K562 (cell line): ENCODE results near the gene NCOA4. TPM values are rescaled to one million over a fixed set of nuclear protein-coding genes. Genes with fewer than 3 reads are reported as not detected.
A peak's percentile ranks its signal among the peaks of the same experiment; 100 is the strongest.

ENCODE experiments used
- ATAC-seq: fragments of 200-7000 bp; cut with Tn5 transposase; 3 replicates; pipeline ENCODE4 v1.9.1; 2020; ENCODE audit warnings: moderate library complexity
- BruUV-seq: library from RNA; stranded (reverse); fragments of 400-500 nt; replicated peaks from 2 replicates; lab custom pipeline; 2021; lab: Mats Ljungman, UMichigan
- CTCF ChIA-PET: fragments of 300-600 bp; formaldehyde crosslinking; extraction: SDS; loops from one replicate; lab custom pipeline; 2021; ENCODE audit warnings: low intra/inter-chr PET ratio; lab: Yijun Ruan, JAX
- POLR2A ChIA-PET: fragments of 300-600, 350-650 bp; sonication (Branson Sonifier 250); formaldehyde crosslinking; extraction: SDS; loops from one replicate; lab custom pipeline; 2021; ENCODE audit warnings: antibody characterized with exemption, inconsistent platforms; lab: Yijun Ruan, JAX
- DNase-seq, 4 experiments: peaks; one replicate each; pipeline versions ENCODE4 v3.0.0 to v3.0.0-alpha.2; 2011 to 2018; ENCODE audit warnings: low spot score in 3 of 4, mixed read lengths in 3 of 4; ENCODE audit errors: extremely low read depth in 1 of 4
- FAIRE-seq: peaks from 2 replicates; lab custom pipeline; 2011; peaks lifted over from hg19 to GRCh38; lab: Jason Lieb, UNC
- H2AFZ ChIP-seq: 2 replicates; pipeline ENCODE4 v1.6.0; 2011; ENCODE audit warnings: low read depth, low read length, control low read depth, inconsistent platforms
- H3K27ac ChIP-seq: fragments of 200-600 bp; 3 replicates; pipeline ENCODE4 v1.8.0; 2011; ENCODE audit warnings: low read depth, mild to moderate bottlenecking, control low read depth, inconsistent platforms, low read length, moderate library complexity, mixed read lengths; ENCODE audit errors: extremely low read depth
- H3K27me3 ChIP-seq, 2 experiments: fragments of 300-600 bp in 1 of 2; 2 replicates in 1 of 2; 3 replicates in 1 of 2; pipeline versions ENCODE4 v1.6.0 to v1.8.0; 2011; ENCODE audit warnings: inconsistent platforms in 2 of 2, low read length in 2 of 2, mild to moderate bottlenecking in 1 of 2, mixed read lengths in 1 of 2, moderate library complexity in 1 of 2; ENCODE audit not compliant: control insufficient read depth in 2 of 2, insufficient read depth in 2 of 2
- H3K36me3 ChIP-seq: fragments of 300-600 bp; 3 replicates; pipeline ENCODE4 v1.8.0; 2011; ENCODE audit warnings: mild to moderate bottlenecking, low read length, inconsistent platforms; ENCODE audit not compliant: control insufficient read depth, insufficient read depth
- H3K4me1 ChIP-seq, 2 experiments: fragments of 200-600 bp in 1 of 2; replicated peaks in 1 of 2; 2 replicates in 1 of 2; 3 replicates in 1 of 2; pipeline versions ENCODE4 v1.5.1 to v1.8.0; 2011; ENCODE audit warnings: inconsistent platforms in 2 of 2, low read length in 2 of 2, mild to moderate bottlenecking in 1 of 2, mixed read lengths in 1 of 2, moderate library complexity in 1 of 2; ENCODE audit not compliant: control insufficient read depth in 2 of 2, insufficient read depth in 2 of 2
- H3K4me2 ChIP-seq: 2 replicates; pipeline ENCODE4 v1.6.1; 2011; ENCODE audit warnings: low read length, control low read depth, inconsistent platforms, mixed read lengths; ENCODE audit not compliant: insufficient read depth
- H3K4me3 ChIP-seq: fragments of 200-600 bp; sonication (generic), shearing (Covaris generic); 2 replicates; pipeline ENCODE4 v1.5.1; 2016; ENCODE audit warnings: control low read depth, inconsistent platforms
- H3K79me2 ChIP-seq: fragments of 200-600 bp; 3 replicates; pipeline ENCODE4 v1.8.0; 2011; ENCODE audit warnings: low read length, inconsistent platforms; ENCODE audit not compliant: control insufficient read depth, insufficient read depth
- H3K9ac ChIP-seq, 2 experiments: 2 replicates each; pipeline versions ENCODE4 v1.6.0 to v1.6.1; 2011; ENCODE audit warnings: low read depth in 2 of 2, low read length in 2 of 2, control low read depth in 1 of 2, inconsistent platforms in 1 of 2, mild to moderate bottlenecking in 1 of 2, mixed read lengths in 1 of 2; ENCODE audit not compliant: insufficient read depth in 1 of 2
- H3K9me1 ChIP-seq: one replicate; pipeline ENCODE4 v1.6.0; 2011; ENCODE audit warnings: inconsistent platforms, mild to moderate bottlenecking, low read length, moderate library complexity; ENCODE audit not compliant: control insufficient read depth, insufficient read depth
- H3K9me3 ChIP-seq: replicated peaks from 2 replicates; pipeline ENCODE4 v1.5.1; 2011; ENCODE audit warnings: low read depth, low read length, inconsistent platforms; ENCODE audit not compliant: control insufficient read depth, insufficient read depth
- H4K20me1 ChIP-seq: replicated peaks from 2 replicates; pipeline ENCODE4 v1.6.1; 2011; ENCODE audit warnings: low read length, inconsistent platforms, mixed read lengths; ENCODE audit not compliant: control insufficient read depth, insufficient read depth
- BRF2 ChIP-seq: IDR thresholded peaks from 3 replicates; pipeline ENCODE4 v1.6.1; 2011; ENCODE audit warnings: borderline replicate concordance, mild to moderate bottlenecking; ENCODE audit not compliant: insufficient read length, insufficient read depth
- EZH2 ChIP-seq: IDR thresholded peaks from 2 replicates; pipeline ENCODE4 v1.6.1; 2012; ENCODE audit warnings: low read depth, mild to moderate bottlenecking, inconsistent platforms, low read length, borderline replicate concordance
- FOSL1 ChIP-seq: fragments of 200-800 bp; sonication (Bioruptor generic); conservative IDR thresholded peaks from 2 replicates; pipeline ENCODE4 v1.6.1; 2016; ENCODE audit warnings: missing genetic modification characterization, missing compliant biosample characterization
- MAFG ChIP-seq: fragments of 450-650 bp; conservative IDR thresholded peaks from 2 replicates; pipeline ENCODE4 v1.6.1; 2016; ENCODE audit warnings: missing genetic modification characterization, missing compliant biosample characterization
- MAZ ChIP-seq, 2 experiments: fragments of 450-650 bp in 1 of 2; sonication (generic) in 1 of 2; formaldehyde crosslinking; IDR thresholded peaks in 1 of 2; conservative IDR thresholded peaks in 1 of 2; 2 replicates each; pipeline versions ENCODE4 v1.4.0 to v1.5.0; 2020; ENCODE audit warnings: mild to moderate bottlenecking in 1 of 2, missing genetic modification reagents in 1 of 2
- RFX7 ChIP-seq: fragments of 250-450 bp; sonication (Bioruptor Pico); IDR thresholded peaks from 2 replicates; pipeline ENCODE4 v1.5.1; 2021; ENCODE audit warnings: mild to moderate bottlenecking
- TEAD2 ChIP-seq: fragments of 450-650 bp; IDR thresholded peaks from 2 replicates; pipeline ENCODE4 v1.6.1; 2016; ENCODE audit warnings: missing genetic modification characterization, control low read depth, missing compliant biosample characterization
- ZBTB11 ChIP-seq, 3 experiments: fragments of 200-800 bp in 1 of 3; fragments of 250-450 bp in 1 of 3; fragments of 450-650 bp in 1 of 3; sonication (Bioruptor Pico) in 1 of 3; sonication (Bioruptor generic) in 1 of 3; formaldehyde crosslinking in 1 of 3; IDR thresholded peaks; 2 replicates each; pipeline versions ENCODE4 v1.6.1 to v1.8.0; 2016 to 2022; ENCODE audit warnings: mild to moderate bottlenecking in 2 of 3, missing genetic modification characterization in 2 of 3, missing compliant biosample characterization in 1 of 3, moderate library complexity in 1 of 3
- ZEB2 ChIP-seq: fragments of 450-650 bp; IDR thresholded peaks from 2 replicates; pipeline ENCODE4 v1.6.1; 2016
- ZNF583 ChIP-seq: fragments of 250-450 bp; sonication (Bioruptor Pico); IDR thresholded peaks from 2 replicates; pipeline ENCODE4 v1.4.0; 2020
- ZNF699 ChIP-seq: fragments of 250-450 bp; sonication (Bioruptor Pico); IDR thresholded peaks from 2 replicates; pipeline ENCODE4 v1.8.0; 2021; ENCODE audit warnings: mild to moderate bottlenecking, moderate library complexity; ENCODE audit not compliant: insufficient replicate concordance
- WGBS: fragments of 100-300 bp; shearing (Covaris generic); methylation state at CpG from one replicate; pipeline ENCODE4 v1.1.6; 2016; ENCODE audit warnings: low coverage, mixed read lengths; ENCODE audit not compliant: insufficient coverage; ENCODE audit errors: missing lambda C conversion rate; 5-methylcytosine and 5-hydroxymethylcytosine counted together
- in situ Hi-C: fragments of 300-500 bp; cut with MboI; formaldehyde crosslinking; loops from 4 replicates; pipeline ENCODE4 v1.15.0; 2018; ENCODE audit warnings: inconsistent platforms, mixed read lengths
- intact Hi-C: fragments of 100-400 bp; cut with micrococcal nuclease; formaldehyde crosslinking; loops from 2 replicates; pipeline ENCODE4 v1.14.2; 2022
- polyA plus RNA-seq, 8 experiments: library from polyadenylated mRNA; depleted of rRNA in 4 of 8; stranded (reverse) in 5 of 8; unstranded in 3 of 8; fragments of >200 nt; fragmentation: Nextera tagmentation in 2 of 8; fragmentation: Illumina TruSeq in 1 of 8; extraction: Ambion mirVana in 2 of 8; extraction: Trizol in 1 of 8; gene quantifications; 2 replicates each; pipeline versions ENCODE4 v1.2.1 to v1.2.3, GENCODE V29; 2011 to 2014; ENCODE audit warnings: inconsistent platforms in 1 of 8, missing spikeins in 1 of 8
- total RNA-seq, 7 experiments: library from RNA; depleted of rRNA in 6 of 7; stranded (reverse); fragments of >200 nt in 6 of 7; fragmentation: Illumina TruSeq in 2 of 7; extraction: Trizol in 2 of 7; gene quantifications; 2 replicates each; pipeline versions ENCODE4 v1.2.1 to v1.2.3, GENCODE V29; 2011 to 2021; ENCODE audit warnings: low replicate concordance in 1 of 7

Gene NCOA4
- total and polyA plus RNA-seq, 9 of the 15 experiments (the other 6 are each of a cell fraction or from before 2014, with no cell fraction given): 89.8 to 283 (median 181) TPM

- no peak for ATAC-seq
- Histone ChIP-seq H3K9me1 (no peaks in the 10 kb centered on the region), H3K4me3 (no peak overlapping the region), H2AFZ (no peak overlapping the region), H3K4me2 (no peak overlapping the region), H3K9ac (no peak overlapping the region), H3K27ac (peak overlapping the region; percentile 44; the same call in 2 of the 3 replicates), H3K79me2 (peaks cover 48% of the 10 kb centered on the region), H4K20me1 (no peaks in the 10 kb centered on the region), H3K36me3 (peaks cover 90% of the 10 kb centered on the region), H3K9me3 (0 out of 2 replicates have a peak, but pooled peaks cover 2% of the 10 kb centered on the region), H3K4me1 (peaks cover 19 to 45% of the 10 kb centered on the region in 2 experiments; a peak in 4 of 5 replicates), H3K27me3 (no peaks in the 10 kb centered on the region)
- POLR2A ChIA-PET: interaction anchor here (2.9 to 8.5 kb wide), 2 partner anchors 17 to 18 kb away, joined by 37 to 136 read pairs; no protein-coding TSS in a partner anchor
- FAIRE-seq: no peak
- in situ Hi-C loops: no loop called here
- 87% methylated on average over 9 of the region's 9 CpGs for WGBS
- intact Hi-C loops: no loop called here
- no peak for DNase-seq
- CTCF ChIA-PET: no interaction called here
- TSS peak; percentile 50 for BruUV-seq
- TF ChIP-seq FOSL1 (tag) (peak; percentile 41; the same call in 1 of the 2 replicates), MAFG (0 out of 2 replicates have a peak, but pooled peaks have one; percentile 25), BRF2 (no peak), RFX7 (CRISPR knock-in tag) (0 out of 2 replicates have a peak, but pooled peaks have one; percentile 13), MAZ (CRISPR knock-in tag; conservative IDR thresholded peaks at IDR 0.05 in 1 of 2, IDR thresholded peaks at IDR 0.05 in 1 of 2) (0 out of 4 replicates have a peak, but pooled peaks of 1 of the 2 experiments have one; percentile 25), ZEB2 (no peak), ZNF583 (CRISPR knock-in tag) (0 out of 2 replicates have a peak, but pooled peaks have one; percentile 24), TEAD2 (0 out of 2 replicates have a peak, but pooled peaks have one; percentile 19), ZBTB11 (CRISPR knock-in tag; IDR thresholded peaks at IDR 0.05) (0 out of 6 replicates have a peak, but pooled peaks of 1 of the 3 experiments have one; percentile 15), EZH2 (no peak), ZNF699 (CRISPR knock-in tag) (no peak)
These were observed 27.3 kb downstream of the NCOA4 start for GRCh38 chr10:46002916-46003693.
